Midbrain (tissue), 1 donor: ENCODE data around the gene RWDD1.
"Not testable (repeated sequence)": the region's sequence is repeated elsewhere in the genome, so short reads cannot be mapped to it uniquely, and the experiment has no call there.

Experiments
- DNase-seq: peaks from one replicate; lab custom pipeline; 2025; lab: John Stamatoyannopoulos, UW

Gene RWDD1

DNA sequence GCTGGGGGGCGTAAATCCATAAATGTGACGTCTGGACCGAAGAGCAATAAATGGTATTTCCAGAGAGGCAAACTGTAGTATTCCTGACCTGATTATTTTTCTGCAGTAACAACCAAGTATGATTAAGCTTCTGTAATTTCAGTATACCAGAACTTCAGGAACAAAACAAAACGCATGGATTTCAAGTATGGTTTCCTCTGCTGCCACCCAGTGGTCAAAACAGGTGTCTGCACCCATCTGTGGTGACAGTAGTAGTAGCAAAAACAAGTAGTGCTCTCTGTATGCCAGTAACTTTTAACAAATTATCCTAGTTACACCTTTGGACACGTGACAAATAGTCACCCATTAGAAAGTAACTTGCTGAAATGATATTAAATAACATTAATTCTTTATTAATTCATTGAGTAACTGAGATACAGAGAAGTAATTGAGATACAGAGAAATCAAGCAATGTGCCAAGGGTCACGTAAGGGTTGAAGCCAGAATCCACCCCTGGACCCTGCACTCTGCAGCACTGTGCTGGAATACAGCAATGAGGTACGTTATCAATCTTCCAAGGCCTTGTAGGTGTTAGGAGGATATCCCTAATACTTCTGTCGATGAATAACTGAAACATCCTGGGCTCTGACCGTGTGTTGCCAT, 9.8 kb upstream of the RWDD1 start:
- DNase-seq, result peak; percentile 79

DNA sequence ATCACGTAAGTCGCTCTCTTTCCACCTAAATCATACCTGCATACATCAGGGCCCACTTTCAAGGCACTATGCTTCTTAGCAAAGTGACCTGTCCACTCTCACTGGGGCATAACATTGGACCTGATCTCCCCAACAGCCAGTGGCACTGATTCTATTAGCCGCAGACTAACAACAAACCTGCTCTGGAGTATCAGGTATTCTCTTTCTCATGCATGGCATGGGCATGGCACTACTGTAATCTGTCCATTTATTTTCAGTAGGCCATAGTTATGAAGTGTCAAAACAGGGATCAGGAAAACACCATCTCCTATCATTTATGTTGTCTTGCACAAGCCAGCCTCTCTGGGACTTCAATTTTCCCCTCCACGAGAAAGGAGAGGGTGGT, 9.3 kb upstream of the RWDD1 start:
- DNase-seq, result no peak

GRCh38 chr6:116562614-116563013, 8.7 kb upstream of the RWDD1 start:
- no peak for DNase-seq

DNA sequence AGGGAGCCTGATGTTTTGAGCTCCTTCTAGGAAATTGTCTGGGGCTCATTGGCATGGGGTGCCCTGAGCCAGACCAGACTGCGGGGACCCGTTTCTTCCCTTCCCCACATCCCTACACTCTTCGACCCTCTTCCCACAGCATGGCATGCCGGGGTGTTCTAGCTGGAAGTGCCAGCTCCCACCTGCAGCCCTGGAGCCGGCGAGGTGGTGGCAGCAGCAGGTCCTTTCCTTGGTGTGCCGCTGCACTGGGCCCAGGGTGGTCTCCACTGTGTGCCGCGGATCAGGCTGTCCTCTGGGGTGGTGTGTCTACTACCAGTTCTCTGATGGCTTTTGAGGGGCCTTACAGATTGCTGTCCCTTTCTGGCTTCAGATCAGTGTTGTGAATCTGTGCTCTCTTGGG, 7.5 kb upstream of the RWDD1 start:
- no peak for DNase-seq

GRCh38 chr6:116564311-116564710, 7.0 kb upstream of the RWDD1 start:
- no peak for DNase-seq

GRCh38 chr6:116564921-116565872, 6.1 kb upstream of the RWDD1 start:
- DNase-seq, result peak; percentile 13

DNA sequence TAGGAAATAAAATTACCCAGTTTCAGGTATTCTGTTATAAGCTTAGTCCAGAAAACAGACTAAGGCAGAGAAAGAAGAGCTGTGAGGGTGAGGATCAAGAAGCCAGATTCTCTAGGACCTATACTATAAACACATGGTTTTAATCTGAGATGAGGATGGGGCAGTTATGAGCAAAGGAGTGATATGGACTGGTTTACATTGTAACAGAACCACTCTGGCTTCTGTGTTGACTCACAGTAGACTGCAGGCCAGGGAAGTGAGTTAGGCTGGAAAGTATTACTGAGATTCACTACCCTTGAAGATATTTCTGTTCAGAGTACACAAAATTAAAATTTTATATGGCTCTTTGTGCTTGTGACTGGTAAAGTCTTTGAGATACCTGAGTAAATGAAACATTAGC, 3.2 kb upstream of the RWDD1 start:
- DNase-seq, result no peak

DNA sequence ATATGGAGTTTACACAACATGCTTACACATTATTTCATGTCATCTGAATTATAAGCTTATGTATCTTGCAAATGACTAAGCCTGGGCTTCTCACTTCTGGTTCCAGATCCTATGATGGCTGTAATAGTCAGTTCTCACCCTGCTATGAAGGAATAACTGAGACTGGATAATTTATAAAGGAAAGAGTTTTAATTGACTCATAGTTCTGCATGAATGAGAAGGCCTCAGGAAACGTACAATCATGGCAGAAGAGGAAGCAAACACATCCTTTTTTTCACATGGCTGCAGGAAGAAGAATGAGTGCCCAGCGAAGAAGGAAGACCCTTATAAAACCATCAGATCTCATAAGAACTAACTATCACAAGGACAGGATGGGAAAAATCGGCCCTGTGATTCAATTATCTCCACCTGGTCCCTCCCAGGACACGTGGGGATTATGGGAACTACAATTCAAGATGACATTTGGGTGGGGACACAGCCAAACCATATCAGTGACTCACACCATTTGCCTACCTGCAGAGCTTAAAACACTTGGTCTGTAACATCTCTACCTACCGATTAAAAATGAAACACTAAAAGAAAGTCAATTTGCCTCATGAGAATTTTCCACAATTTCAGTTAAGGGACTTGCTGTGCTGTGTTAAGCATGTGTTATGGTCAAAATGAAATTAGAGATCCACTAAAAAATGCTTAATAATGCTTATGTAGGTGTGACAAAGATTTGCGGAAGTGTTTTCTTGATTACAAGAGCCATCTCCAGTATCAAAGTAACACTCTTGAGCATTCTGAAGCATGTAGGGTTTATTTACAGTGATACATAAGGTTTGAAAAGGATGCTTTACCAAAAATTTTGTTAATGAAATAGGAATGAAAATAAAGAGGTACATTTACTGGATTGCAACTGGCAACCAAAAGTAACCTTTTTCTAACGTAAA, 2.2 kb upstream of the RWDD1 start:
- DNase-seq, result no peak

- DNase-seq, result no peak
Measured at GRCh38 chr6:116571683-116572000, 338 bp downstream of the RWDD1 start.

DNA sequence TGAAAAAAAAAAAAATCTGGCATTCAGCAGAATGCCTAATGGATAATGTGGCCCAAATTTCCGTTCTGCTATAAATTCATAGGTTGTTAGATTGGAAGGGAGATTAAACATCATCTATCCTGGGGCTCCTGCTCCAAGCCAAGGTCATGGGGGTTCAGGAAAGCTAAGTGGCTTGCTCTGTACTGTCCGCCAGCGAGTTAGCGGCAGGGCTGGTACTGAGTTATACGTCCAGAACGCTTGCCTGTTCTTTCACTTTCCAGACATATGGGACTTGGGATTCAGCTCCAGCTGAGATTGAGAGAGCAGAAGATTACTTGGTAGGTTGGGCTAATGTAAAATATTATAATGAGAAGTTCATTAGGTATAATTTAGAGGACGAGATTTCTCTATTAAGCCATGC, 858 bp downstream of the RWDD1 start:
- DNase-seq, result no peak

GRCh38 chr6:116575227-116575626, 3.9 kb downstream of the RWDD1 start:
- DNase-seq, result no peak

- no peak for DNase-seq
Measured at GRCh38 chr6:116577486-116577885, 6.2 kb downstream of the RWDD1 start.

DNA sequence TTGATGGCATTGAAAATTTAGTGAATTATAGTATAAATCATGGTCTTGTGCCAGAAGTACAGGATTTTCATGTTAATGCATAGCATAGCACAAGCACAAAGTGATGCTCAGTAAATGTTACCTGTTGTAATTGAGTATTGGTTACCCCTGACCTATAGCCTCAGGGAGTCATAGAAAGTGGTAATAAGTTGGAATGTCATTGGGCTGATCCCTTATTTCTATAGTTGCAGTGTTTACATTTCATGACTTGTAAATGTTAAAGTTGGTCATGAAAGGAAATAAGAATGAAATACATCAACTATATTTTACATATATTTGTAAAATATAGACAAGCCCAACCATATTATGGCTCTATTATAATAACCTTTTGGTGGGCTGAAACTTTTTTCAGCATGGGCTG, 7.0 kb downstream of the RWDD1 start:
- no peak for DNase-seq

- no peak for DNase-seq
Measured at GRCh38 chr6:116579143-116579542, 7.8 kb downstream of the RWDD1 start.

DNA sequence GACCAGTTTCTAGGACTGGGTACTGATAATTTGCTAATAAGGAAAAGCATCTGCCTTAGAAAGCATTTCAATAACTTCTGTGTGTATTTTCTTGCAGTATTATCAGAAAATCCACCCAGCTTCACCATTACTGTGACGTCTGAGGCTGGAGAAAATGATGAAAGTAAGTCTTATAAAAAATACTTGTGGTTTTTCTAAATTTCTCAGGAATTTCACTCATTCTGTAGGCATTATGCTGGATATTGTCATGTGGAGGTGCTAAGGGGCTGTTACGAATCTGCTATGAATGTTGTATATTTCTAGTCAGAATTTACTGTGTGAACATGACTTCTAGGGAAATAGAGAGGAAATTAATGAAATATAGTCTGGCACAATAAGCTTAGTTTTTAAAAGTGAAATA, 8.9 kb downstream of the RWDD1 start:
- no peak for DNase-seq

DNA sequence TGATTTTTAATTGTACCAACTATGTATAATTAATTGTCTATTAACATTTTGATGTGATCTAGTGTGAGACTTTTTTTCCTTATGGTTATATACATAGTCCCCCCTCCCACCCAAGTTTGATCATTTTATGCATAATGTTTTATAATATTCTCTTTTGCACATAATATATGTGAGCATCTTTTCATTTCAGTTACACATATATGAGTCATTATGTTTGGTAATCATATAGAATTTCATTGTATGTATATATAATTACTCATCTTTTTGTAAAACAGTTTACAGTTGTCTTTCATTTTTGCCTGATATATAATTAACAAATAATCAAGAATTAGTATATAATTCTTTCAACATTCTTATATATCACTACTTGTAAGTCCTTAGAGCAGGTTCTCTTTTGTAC, 15.0 kb downstream of the RWDD1 start:
- DNase-seq, result no peak

DNA sequence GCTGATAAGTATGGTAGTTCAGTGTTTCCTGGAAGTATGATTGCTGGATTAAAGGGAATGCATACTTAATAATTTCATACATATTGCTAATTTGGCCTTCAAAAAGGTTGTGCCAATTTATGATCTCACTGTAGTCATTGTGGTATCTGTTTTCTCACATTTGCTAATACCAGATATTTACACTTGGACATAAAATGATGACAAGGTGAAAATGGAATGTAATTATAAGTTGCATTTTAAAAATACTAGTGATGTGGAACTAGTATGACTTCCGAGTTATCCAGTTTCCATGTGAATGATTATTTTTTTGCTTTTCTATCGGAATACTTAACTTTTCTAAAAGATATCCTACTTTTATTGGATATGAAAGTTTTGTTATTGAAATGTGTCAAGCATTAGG, 15.4 kb downstream of the RWDD1 start:
- no peak for DNase-seq

DNA sequence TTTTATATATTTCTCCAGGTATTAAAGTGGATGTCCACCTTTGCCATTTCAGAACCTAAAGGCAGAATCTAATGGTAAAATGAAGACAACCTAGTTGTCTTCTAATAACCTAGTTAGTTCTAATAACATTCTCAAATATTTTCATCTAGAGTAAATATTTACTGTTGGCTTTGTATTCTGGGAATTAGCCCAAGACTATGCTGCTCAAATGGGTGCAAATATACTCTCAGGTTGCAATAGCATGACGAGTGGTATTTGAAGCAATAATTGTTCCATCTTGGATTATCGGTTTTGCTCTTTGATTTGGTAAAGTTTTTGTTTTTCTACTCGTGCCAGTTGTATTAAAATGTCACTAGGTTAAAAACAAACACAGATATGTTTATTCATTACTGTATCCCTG, 23.9 kb downstream of the RWDD1 start:
- DNase-seq, result no peak

DNA sequence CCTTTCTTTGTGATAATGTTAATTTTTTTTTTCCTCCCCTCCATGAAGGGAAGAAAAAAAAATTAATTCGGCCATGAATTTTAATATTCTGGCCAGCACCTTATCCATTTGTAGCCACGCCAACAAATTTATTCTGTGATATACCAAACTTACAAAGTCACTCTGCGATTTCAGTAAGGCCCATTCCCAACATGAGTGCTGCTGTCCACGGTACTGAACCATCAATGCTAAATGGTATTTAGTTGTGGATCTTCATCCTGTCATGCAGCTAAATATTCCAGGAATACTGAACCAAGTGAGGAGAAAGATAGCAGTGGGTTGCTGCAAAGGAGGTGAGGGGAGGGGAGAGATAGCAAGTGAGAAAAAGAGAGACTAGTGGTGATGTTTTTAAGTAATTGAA, 25.5 kb downstream of the RWDD1 start:
- DNase-seq, result no peak

- not testable (repeated sequence) for DNase-seq
Measured at GRCh38 chr6:116603916-116604315, 32.6 kb downstream of the RWDD1 start.

DNA sequence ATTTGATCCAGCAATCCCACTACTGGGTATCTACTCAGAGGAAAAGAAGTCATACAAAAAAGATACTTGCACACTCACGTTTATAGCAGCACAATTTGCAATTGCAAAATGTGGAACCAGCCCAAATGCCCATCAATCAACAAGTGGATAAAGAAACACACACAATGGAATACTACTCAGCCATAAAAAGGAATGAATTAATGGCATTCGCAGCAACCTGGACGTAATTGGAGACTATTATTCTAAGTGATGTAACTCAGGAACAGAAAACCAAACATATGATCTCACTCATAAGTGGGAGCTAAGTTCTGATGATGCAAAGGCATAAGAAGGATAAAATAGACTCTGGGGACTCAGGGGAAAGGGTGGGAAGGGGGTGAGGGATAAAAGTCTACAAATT, 33.6 kb downstream of the RWDD1 start:
- not testable (repeated sequence) for DNase-seq

GRCh38 chr6:116605935-116606334, 34.6 kb downstream of the RWDD1 start:
- no peak for DNase-seq

- no peak for DNase-seq
Measured at GRCh38 chr6:116611056-116611455, 39.8 kb downstream of the RWDD1 start.
